Ascending aorta (tissue), 2 donors: ENCODE data around the gene STIM1. TPM values are rescaled to one million over a fixed set of nuclear protein-coding genes. Genes with fewer than 3 reads are reported as not detected.

ENCODE experiments used
- DNase-seq, 2 donors: peaks; one replicate each; pipeline ENCODE4 v3.0.0-alpha.2; 2019; ENCODE audit warnings: low spot score in 2 of 2
- H3K27ac ChIP-seq, 2 donors: fragments of 200-600 bp; sonication (generic); one replicate each; pipeline ENCODE4 v1.5.1; 2016 to 2017; ENCODE audit warnings: mild to moderate bottlenecking in 1 of 2
- H3K27me3 ChIP-seq: fragments of 200-600 bp; sonication (generic); one replicate; pipeline ENCODE4 v1.5.1; 2017
- H3K36me3 ChIP-seq, 2 donors: fragments of 200-600 bp; sonication (generic); one replicate each; pipeline ENCODE4 v1.5.1; 2016
- H3K4me1 ChIP-seq, 2 donors: fragments of 200-600 bp; sonication (generic); one replicate each; pipeline ENCODE4 v1.5.1; 2016 to 2017; ENCODE audit warnings: mild to moderate bottlenecking in 1 of 2
- H3K4me3 ChIP-seq, 2 donors: fragments of 200-600 bp; sonication (generic); one replicate each; pipeline ENCODE4 v1.5.1; 2016 to 2017; ENCODE audit warnings: mild to moderate bottlenecking in 1 of 2
- H3K9me3 ChIP-seq, 2 donors: fragments of 200-600 bp; sonication (generic); one replicate each; pipeline ENCODE4 v1.5.1; 2016
- intact Hi-C: fragments of 100-400 bp; cut with DNase I; formaldehyde crosslinking; loops from one replicate; pipeline ENCODE4 v1.15.1; 2023
- total RNA-seq: library from RNA; depleted of rRNA; stranded (reverse); fragments of >200 nt; gene quantifications from one replicate; pipeline ENCODE4 v1.1.0, GENCODE V29; 2016
- TF ChIP-seq, protein P1 (sequence below), 3 experiments: fragments of 200-600 bp in 2 of 3; fragments of 450-650 bp in 1 of 3; sonication (generic) in 2 of 3; IDR thresholded peaks; one replicate each; pipeline ENCODE4 v1.5.1; 2016 to 2019; ENCODE audit warnings: antibody characterized with exemption in 3 of 3, mild to moderate bottlenecking in 1 of 3, moderate library complexity in 1 of 3

STIM1 gene
- total RNA-seq, 1 donor from 2014 or later: 48.1 TPM

GRCh38 chr11:4030197-4030596, 174.7 kb downstream of the STIM1 start:
- DNase-seq: no peak
- no peak overlapping the region for H3K27ac ChIP-seq
- H3K27me3 ChIP-seq: no peaks in the 10 kb centered on the region
- no peak overlapping the region for H3K4me3 ChIP-seq
- TF ChIP-seq, protein P1, sequence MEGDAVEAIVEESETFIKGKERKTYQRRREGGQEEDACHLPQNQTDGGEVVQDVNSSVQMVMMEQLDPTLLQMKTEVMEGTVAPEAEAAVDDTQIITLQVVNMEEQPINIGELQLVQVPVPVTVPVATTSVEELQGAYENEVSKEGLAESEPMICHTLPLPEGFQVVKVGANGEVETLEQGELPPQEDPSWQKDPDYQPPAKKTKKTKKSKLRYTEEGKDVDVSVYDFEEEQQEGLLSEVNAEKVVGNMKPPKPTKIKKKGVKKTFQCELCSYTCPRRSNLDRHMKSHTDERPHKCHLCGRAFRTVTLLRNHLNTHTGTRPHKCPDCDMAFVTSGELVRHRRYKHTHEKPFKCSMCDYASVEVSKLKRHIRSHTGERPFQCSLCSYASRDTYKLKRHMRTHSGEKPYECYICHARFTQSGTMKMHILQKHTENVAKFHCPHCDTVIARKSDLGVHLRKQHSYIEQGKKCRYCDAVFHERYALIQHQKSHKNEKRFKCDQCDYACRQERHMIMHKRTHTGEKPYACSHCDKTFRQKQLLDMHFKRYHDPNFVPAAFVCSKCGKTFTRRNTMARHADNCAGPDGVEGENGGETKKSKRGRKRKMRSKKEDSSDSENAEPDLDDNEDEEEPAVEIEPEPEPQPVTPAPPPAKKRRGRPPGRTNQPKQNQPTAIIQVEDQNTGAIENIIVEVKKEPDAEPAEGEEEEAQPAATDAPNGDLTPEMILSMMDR (IDR thresholded peaks at IDR 0.05): no peak
- H3K9me3 ChIP-seq: peaks cover 5 to 7% of the 10 kb centered on the region in 2 donors
- no peaks in the 10 kb centered on the region for H3K36me3 ChIP-seq
- peaks cover 0 to 5% of the 10 kb centered on the region in 2 donors for H3K4me1 ChIP-seq
- intact Hi-C loops: no loop called here

DNA sequence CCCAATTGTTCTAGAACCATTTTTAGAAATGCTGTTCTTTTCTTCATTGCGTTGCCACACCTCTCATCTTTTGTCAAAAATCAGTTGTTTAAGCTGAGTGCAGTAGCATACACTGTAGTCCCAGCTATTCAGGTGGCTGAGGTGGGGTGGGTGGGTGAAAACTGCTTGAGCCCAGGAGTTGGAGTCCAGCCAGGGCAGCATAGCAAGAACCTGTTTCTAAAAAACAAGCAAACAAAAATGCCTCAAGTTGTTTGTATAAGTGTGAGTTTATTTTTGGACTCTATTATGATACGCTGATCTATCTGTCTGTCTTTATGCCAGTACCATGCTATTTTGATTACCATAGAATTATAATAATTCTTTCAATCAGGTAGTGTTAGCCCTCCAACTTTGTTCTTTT, 176.6 kb downstream of the STIM1 start:
- no peak for DNase-seq
- no peaks in the 10 kb centered on the region for H3K27me3 ChIP-seq
- intact Hi-C loops: no loop called here
- no peaks in the 10 kb centered on the region for H3K36me3 ChIP-seq
- H3K27ac ChIP-seq: no peak overlapping the region
- peaks cover 5 to 7% of the 10 kb centered on the region in 2 donors for H3K9me3 ChIP-seq
- TF ChIP-seq, protein P1 (IDR thresholded peaks at IDR 0.05): no peak
- no peak overlapping the region for H3K4me3 ChIP-seq
- H3K4me1 ChIP-seq: no peaks in the 10 kb centered on the region

DNA sequence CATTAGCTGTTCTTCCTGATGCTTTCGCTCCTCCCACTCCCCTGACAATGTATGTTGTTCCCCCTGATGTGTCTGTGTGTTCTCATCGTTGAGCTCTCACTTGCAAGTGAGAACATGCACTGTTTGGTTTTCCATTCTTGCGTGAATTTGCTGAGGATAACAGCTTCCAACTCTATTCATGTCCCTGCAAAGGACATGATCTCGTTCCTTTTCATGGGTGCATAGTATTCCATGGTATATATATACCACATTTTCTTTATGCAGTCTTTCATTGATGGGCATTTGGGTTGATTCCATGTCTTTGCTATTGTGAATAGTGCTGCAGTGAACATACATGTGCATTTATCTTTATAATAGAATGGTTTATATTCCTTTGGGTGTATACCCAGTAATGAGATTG, 180.5 kb downstream of the STIM1 start:
- H3K27me3 ChIP-seq: no peaks in the 10 kb centered on the region
- no peaks in the 10 kb centered on the region for H3K4me1 ChIP-seq
- intact Hi-C loops: no loop called here
- H3K36me3 ChIP-seq: no peaks in the 10 kb centered on the region
- TF ChIP-seq, protein P1 (IDR thresholded peaks at IDR 0.05): no peak
- no peak overlapping the region for H3K27ac ChIP-seq
- DNase-seq: no peak
- peaks cover 5 to 7% of the 10 kb centered on the region in 2 donors for H3K9me3 ChIP-seq
- no peak overlapping the region for H3K4me3 ChIP-seq

GRCh38 chr11:4039011-4039410, 183.5 kb downstream of the STIM1 start:
- TF ChIP-seq, protein P1 (IDR thresholded peaks at IDR 0.05): no peak
- Histone ChIP-seq H3K27ac (no peak overlapping the region), H3K36me3 (no peaks in the 10 kb centered on the region), H3K4me1 (peaks cover 0 to 2% of the 10 kb centered on the region in 2 donors), H3K27me3 (no peaks in the 10 kb centered on the region), H3K9me3 (no peaks in the 10 kb centered on the region), H3K4me3 (no peak overlapping the region)
- intact Hi-C loops: no loop called here
- no peak for DNase-seq

- no peaks in the 10 kb centered on the region for H3K27me3 ChIP-seq
- intact Hi-C loops: no loop called here
- no peak overlapping the region for H3K4me3 ChIP-seq
- no peaks in the 10 kb centered on the region for H3K36me3 ChIP-seq
- H3K9me3 ChIP-seq: no peaks in the 10 kb centered on the region
- no peak overlapping the region for H3K27ac ChIP-seq
- no peak for DNase-seq
- TF ChIP-seq, protein P1 (IDR thresholded peaks at IDR 0.05): no peak
- H3K4me1 ChIP-seq: peaks cover 0 to 5% of the 10 kb centered on the region in 2 donors
Observed at GRCh38 chr11:4040461-4040860, 185.0 kb downstream of the STIM1 start.
